ENCODE data around the gene BCL3. TPM values are rescaled to one million over a fixed set of nuclear protein-coding genes. Genes with fewer than 3 reads are reported as not detected.

Gene BCL3
- total RNA-seq, 4 donors from 2014 or later, result 13.2 to 37.7 (median 16.4) TPM

DNA sequence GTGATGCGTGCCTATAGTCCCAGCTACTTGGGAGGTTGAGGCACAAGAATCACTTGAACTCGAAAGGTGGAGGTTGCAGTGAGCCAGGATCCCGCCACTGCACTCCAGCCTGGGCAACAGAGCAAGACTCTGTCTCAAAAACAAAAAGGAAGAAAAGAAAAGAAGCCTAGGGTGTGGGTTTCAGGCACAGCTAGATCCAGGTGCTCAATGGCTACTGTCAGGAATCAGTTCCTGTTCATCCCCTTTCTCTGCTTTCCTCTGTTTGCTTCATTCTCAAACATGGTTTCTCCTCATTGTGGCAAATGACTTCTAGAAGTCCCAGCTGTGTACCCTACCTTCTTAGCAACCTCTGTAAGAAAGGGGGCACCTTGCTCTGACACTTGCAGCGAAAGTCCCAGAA, 35.0 kb downstream of the BCL3 start:
- no peak for ATAC-seq
- H3K4me3 ChIP-seq, result no peak overlapping the region
- no peaks in the 10 kb centered on the region for H3K9me3 ChIP-seq
- no peak overlapping the region for H3K27ac ChIP-seq
- peaks cover 0 to 7% (median 0%) of the 10 kb centered on the region in 3 donors for H3K4me1 ChIP-seq
- WGBS, 2 donors (ENCODE audit: low coverage in 1 of 2), result 97 to 100% methylated on average over 1 to 4 of the region's 4 CpGs
- TF ChIP-seq, protein P1, sequence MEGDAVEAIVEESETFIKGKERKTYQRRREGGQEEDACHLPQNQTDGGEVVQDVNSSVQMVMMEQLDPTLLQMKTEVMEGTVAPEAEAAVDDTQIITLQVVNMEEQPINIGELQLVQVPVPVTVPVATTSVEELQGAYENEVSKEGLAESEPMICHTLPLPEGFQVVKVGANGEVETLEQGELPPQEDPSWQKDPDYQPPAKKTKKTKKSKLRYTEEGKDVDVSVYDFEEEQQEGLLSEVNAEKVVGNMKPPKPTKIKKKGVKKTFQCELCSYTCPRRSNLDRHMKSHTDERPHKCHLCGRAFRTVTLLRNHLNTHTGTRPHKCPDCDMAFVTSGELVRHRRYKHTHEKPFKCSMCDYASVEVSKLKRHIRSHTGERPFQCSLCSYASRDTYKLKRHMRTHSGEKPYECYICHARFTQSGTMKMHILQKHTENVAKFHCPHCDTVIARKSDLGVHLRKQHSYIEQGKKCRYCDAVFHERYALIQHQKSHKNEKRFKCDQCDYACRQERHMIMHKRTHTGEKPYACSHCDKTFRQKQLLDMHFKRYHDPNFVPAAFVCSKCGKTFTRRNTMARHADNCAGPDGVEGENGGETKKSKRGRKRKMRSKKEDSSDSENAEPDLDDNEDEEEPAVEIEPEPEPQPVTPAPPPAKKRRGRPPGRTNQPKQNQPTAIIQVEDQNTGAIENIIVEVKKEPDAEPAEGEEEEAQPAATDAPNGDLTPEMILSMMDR (IDR thresholded peaks at IDR 0.05), result no peak
- TF ChIP-seq POLR2A (IDR thresholded peaks at IDR 0.05) (no peak), POLR2AphosphoS5 (IDR thresholded peaks at IDR 0.05) (no peak), EP300 (IDR thresholded peaks at IDR 0.05) (no peak)
- H3K36me3 ChIP-seq, result no peaks in the 10 kb centered on the region
- H3K27me3 ChIP-seq, result peaks cover 10% of the 10 kb centered on the region

GRCh38 chr19:44785271-44785670, 36.8 kb downstream of the BCL3 start:
- H3K4me3 ChIP-seq, result no peak overlapping the region
- H3K36me3 ChIP-seq, result no peaks in the 10 kb centered on the region
- no peak overlapping the region for H3K27ac ChIP-seq
- WGBS, 2 donors (ENCODE audit: low coverage in 1 of 2), result 87 to 90% methylated on average over 1 to 2 of the region's 3 CpGs
- no peaks in the 10 kb centered on the region for H3K27me3 ChIP-seq
- ATAC-seq, result no peak
- peaks cover 0 to 7% (median 0%) of the 10 kb centered on the region in 3 donors for H3K4me1 ChIP-seq
- H3K9me3 ChIP-seq, result no peaks in the 10 kb centered on the region
- TF ChIP-seq POLR2AphosphoS5 (IDR thresholded peaks at IDR 0.05), result no peak
- TF ChIP-seq, protein P1 (IDR thresholded peaks at IDR 0.05), result no peak
- no peak for TF ChIP-seq POLR2A (IDR thresholded peaks at IDR 0.05)
- TF ChIP-seq EP300 (IDR thresholded peaks at IDR 0.05), result no peak

DNA sequence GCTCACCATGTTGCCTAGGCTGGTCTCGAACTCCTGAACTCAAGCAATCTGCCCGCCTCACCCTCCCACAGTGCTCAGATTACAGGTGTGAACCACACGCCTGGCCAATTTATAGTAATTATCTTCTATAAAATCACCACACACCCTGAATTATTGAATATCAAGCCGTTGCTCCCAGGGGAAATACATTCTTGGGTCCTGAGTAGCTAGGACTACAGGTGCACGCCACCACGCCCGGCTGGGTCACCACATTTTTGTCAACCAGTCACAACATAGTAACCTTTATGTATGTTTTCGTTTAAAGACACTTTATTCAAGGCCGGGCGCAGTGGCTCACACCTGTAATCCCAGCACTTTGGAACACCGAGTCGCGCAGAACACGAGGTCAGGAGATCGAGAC, 37.5 kb downstream of the BCL3 start:
- 87 to 93% methylated on average over 6 to 15 of the region's 15 CpGs for WGBS, 2 donors (ENCODE audit: low coverage in 1 of 2)
- TF ChIP-seq, protein P1 (IDR thresholded peaks at IDR 0.05), result no peak
- TF ChIP-seq POLR2A (IDR thresholded peaks at IDR 0.05), result no peak
- no peak for TF ChIP-seq POLR2AphosphoS5 (IDR thresholded peaks at IDR 0.05)
- TF ChIP-seq EP300 (IDR thresholded peaks at IDR 0.05), result no peak
- H3K4me3 ChIP-seq, result no peak overlapping the region
- no peaks in the 10 kb centered on the region for H3K36me3 ChIP-seq
- no peaks in the 10 kb centered on the region for H3K27me3 ChIP-seq
- no peak overlapping the region for H3K27ac ChIP-seq
- ATAC-seq, result no peak
- H3K9me3 ChIP-seq, result no peaks in the 10 kb centered on the region
- H3K4me1 ChIP-seq, result peaks cover 0 to 7% (median 0%) of the 10 kb centered on the region in 3 donors

- Histone ChIP-seq H3K27me3 (no peaks in the 10 kb centered on the region), H3K27ac (no peak overlapping the region), H3K36me3 (no peaks in the 10 kb centered on the region), H3K9me3 (no peaks in the 10 kb centered on the region), H3K4me1 (peaks cover 0 to 7% (median 0%) of the 10 kb centered on the region in 3 donors), H3K4me3 (no peak overlapping the region)
- WGBS, 2 donors (ENCODE audit: low coverage in 1 of 2), result 84 to 100% methylated on average over 1 to 2 of the region's 6 CpGs
- no peak for ATAC-seq
- no peak for TF ChIP-seq POLR2AphosphoS5 (IDR thresholded peaks at IDR 0.05)
- TF ChIP-seq EP300 (IDR thresholded peaks at IDR 0.05), result no peak
- TF ChIP-seq, protein P1 (IDR thresholded peaks at IDR 0.05), result no peak
- no peak for TF ChIP-seq POLR2A (IDR thresholded peaks at IDR 0.05)
Measured at GRCh38 chr19:44788971-44789370, 40.5 kb downstream of the BCL3 start.

DNA sequence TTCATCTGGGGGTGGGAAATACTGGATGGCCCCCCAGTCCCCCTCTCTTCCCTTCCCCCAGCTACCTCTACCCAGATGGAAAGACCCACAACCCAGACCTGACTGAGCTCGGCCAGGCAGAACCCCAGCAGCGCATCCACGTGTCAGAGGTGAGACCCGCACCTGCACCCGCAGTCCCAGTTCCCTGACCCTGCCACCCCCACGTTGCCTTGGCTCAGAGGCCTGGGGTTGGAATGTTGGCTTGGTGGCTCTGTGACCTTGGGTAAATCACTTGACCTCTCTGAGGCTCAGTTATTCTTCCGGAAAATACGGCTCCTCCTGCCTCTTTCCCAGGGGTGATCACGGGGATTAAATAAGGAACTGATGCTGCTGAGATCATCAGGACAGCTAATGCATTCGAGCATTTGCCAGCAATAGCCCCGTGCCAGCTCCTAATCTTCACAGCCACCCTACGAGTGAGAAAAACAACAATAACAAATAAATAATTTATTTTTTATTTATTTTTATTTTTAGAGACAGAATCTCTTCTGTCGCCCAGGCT, 41.5 kb downstream of the BCL3 start:
- 67 to 80% methylated on average over 3 to 4 of the region's 13 CpGs for WGBS, 2 donors (ENCODE audit: low coverage in 1 of 2)
- H3K36me3 ChIP-seq, result no peaks in the 10 kb centered on the region
- no peaks in the 10 kb centered on the region for H3K4me1 ChIP-seq
- no peaks in the 10 kb centered on the region for H3K27me3 ChIP-seq
- no peak overlapping the region for H3K4me3 ChIP-seq
- no peak for ATAC-seq
- H3K27ac ChIP-seq, result no peak overlapping the region
- no peaks in the 10 kb centered on the region for H3K9me3 ChIP-seq
- TF ChIP-seq, protein P1 (IDR thresholded peaks at IDR 0.05), result no peak
- TF ChIP-seq POLR2A (IDR thresholded peaks at IDR 0.05) (no peak), EP300 (IDR thresholded peaks at IDR 0.05) (no peak), POLR2AphosphoS5 (IDR thresholded peaks at IDR 0.05) (no peak)
